T-cell (primary cell): Measurements from ENCODE around the gene MRAP. TPM values are rescaled to one million over a fixed set of nuclear protein-coding genes. Genes with fewer than 3 reads are reported as not detected.
"Not testable (repeated sequence)": the region's sequence is repeated elsewhere in the genome, so short reads cannot be mapped to it uniquely, and the experiment has no call there.

Source experiments
- ATAC-seq, 4 experiments: fragments of 200-7000 bp in 3 of 4; fragments of 150-1000 bp in 1 of 4; cut with Tn5 transposase; replicated peaks in 1 of 4; 1 replicate in 3 of 4; 2 replicates in 1 of 4; pipeline ENCODE4 v1.10.0; 2021; ENCODE audit warnings: moderate library complexity in 3 of 4, mild to moderate bottlenecking in 2 of 4, moderate number of reproducible peaks in 1 of 4
- CTCF ChIA-PET, 2 donors: fragments of 300-600 bp; sonication (Branson Sonifier 250); formaldehyde crosslinking; loops; one replicate each; lab custom pipeline; 2022; ENCODE audit warnings: antibody characterized with exemption in 2 of 2; lab: Charles Lee
- POLR2A ChIA-PET, 2 donors: fragments of 300-600 bp; sonication (Branson Sonifier 250); formaldehyde crosslinking; loops; one replicate each; lab custom pipeline; 2022; ENCODE audit warnings: antibody characterized with exemption in 2 of 2; lab: Charles Lee
- DNase-seq, 35 experiments: peaks; one replicate each; pipeline versions ENCODE4 v3.0.0 to v3.0.0-alpha.2; 2013 to 2023
- H3K27ac ChIP-seq: one replicate; pipeline ENCODE4 v1.5.1; 2013; ENCODE audit warnings: low read length
- H3K27me3 ChIP-seq, 2 experiments: replicated peaks in 1 of 2; 1 replicate in 1 of 2; 2 replicates in 1 of 2; pipeline versions ENCODE4 v1.6.1 to v1.7.0; 2013; ENCODE audit warnings: low read length in 1 of 2, mixed read lengths in 1 of 2; ENCODE audit not compliant: control insufficient read depth in 2 of 2, insufficient read depth in 2 of 2; ENCODE audit errors: extremely low read depth in 1 of 2
- H3K36me3 ChIP-seq, 2 donors: 1 replicate in 1 of 2; 2 replicates in 1 of 2; pipeline versions ENCODE4 v1.6.1 to v1.7.0; 2013; ENCODE audit warnings: low read length in 1 of 2; ENCODE audit not compliant: control insufficient read depth in 2 of 2, insufficient read depth in 1 of 2; ENCODE audit errors: extremely low read depth in 1 of 2
- H3K4me1 ChIP-seq, 2 experiments: 1 replicate in 1 of 2; 2 replicates in 1 of 2; pipeline versions ENCODE4 v1.6.1 to v1.7.0; 2013; ENCODE audit warnings: low read length in 2 of 2, mixed read lengths in 1 of 2; ENCODE audit not compliant: insufficient read depth in 2 of 2, control insufficient read depth in 1 of 2; ENCODE audit errors: extremely low read depth in 1 of 2
- H3K4me3 ChIP-seq, 2 donors: 1 replicate in 1 of 2; 2 replicates in 1 of 2; pipeline versions ENCODE4 v1.5.1 to v1.7.0; 2013; ENCODE audit warnings: mild to moderate bottlenecking in 2 of 2, low read length in 1 of 2, moderate library complexity in 1 of 2; ENCODE audit not compliant: control insufficient read depth in 1 of 2; ENCODE audit errors: extremely low read depth in 1 of 2
- H3K9me3 ChIP-seq: 2 replicates; pipeline ENCODE4 v1.7.0; 2013
- H3K27ac Mint-ChIP-seq, 2 donors: one replicate each; pipeline ENCODE4 v1.8.0; 2020 to 2021; ENCODE audit warnings: mild to moderate bottlenecking in 2 of 2, mixed read lengths in 2 of 2
- H3K27me3 Mint-ChIP-seq, 2 donors: one replicate each; pipeline ENCODE4 v1.8.0; 2021 to 2022; ENCODE audit warnings: mixed read lengths in 2 of 2
- H3K36me3 Mint-ChIP-seq: one replicate; pipeline ENCODE4 v1.8.0; 2021; ENCODE audit warnings: mixed read lengths
- H3K4me1 Mint-ChIP-seq, 3 donors: one replicate each; pipeline ENCODE4 v1.8.0; 2020 to 2022; ENCODE audit warnings: mixed read lengths in 3 of 3, mild to moderate bottlenecking in 1 of 3
- H3K4me3 Mint-ChIP-seq, 3 donors: one replicate each; pipeline ENCODE4 v1.8.0; 2020 to 2022; ENCODE audit warnings: mild to moderate bottlenecking in 3 of 3, mixed read lengths in 3 of 3, moderate library complexity in 3 of 3
- H3K9me3 Mint-ChIP-seq, 3 donors: one replicate each; pipeline ENCODE4 v1.8.0; 2020 to 2022; ENCODE audit warnings: mixed read lengths in 3 of 3
- WGBS: methylation state at CpG from one replicate; pipeline ENCODE4 v1.1.5; 2013; ENCODE audit warnings: missing lambda C conversion rate; ENCODE audit not compliant: insufficient coverage; 5-methylcytosine and 5-hydroxymethylcytosine counted together
- total RNA-seq, 35 experiments: library from RNA in 6 of 35; stranded (reverse) in 6 of 35; fragments of 120-200 nt in 1 of 35; gene quantifications; one replicate each; pipeline versions ENCODE4 v1.2.1 to v1.2.4 and lab custom pipeline; 2013 to 2026

Gene MRAP
- total RNA-seq, 5 donors from 2014 or later (not counting 1 experiment from before 2014, with no cell fraction given), result not detected

DNA sequence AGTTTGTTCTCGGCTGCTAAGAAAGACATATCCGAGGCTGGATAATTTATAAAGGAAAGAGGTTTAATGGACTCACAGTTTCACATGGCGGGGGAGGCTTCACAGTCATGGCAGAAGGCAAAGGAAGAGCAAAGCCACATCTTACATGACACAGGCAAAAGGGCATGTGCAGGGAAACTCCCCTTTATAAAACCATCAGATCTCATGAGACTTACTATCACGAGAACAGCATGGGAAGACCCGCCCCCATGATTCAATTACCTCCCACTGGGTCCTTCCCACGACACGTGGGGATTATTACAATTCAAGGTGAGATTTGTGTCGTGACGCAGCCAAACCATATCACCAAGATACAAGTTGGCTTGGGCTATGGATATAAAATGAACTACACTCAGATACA is 12.3 kb downstream of the MRAP start:
- H3K36me3 ChIP-seq, result peaks cover 19 to 26% of the 10 kb centered on the region in 2 donors
- peaks cover 42% of the 10 kb centered on the region for H3K36me3 Mint-ChIP-seq
- H3K4me3 Mint-ChIP-seq, DNase-seq, H3K27me3 ChIP-seq, H3K27ac ChIP-seq, H3K4me3 ChIP-seq, H3K4me1 Mint-ChIP-seq, H3K27ac Mint-ChIP-seq, ATAC-seq, H3K9me3 ChIP-seq, POLR2A ChIA-PET, H3K27me3 Mint-ChIP-seq, H3K9me3 Mint-ChIP-seq, CTCF ChIA-PET, H3K4me1 ChIP-seq: not testable (repeated sequence)
- WGBS, result 67% methylated on average over 3 of the region's 9 CpGs

DNA sequence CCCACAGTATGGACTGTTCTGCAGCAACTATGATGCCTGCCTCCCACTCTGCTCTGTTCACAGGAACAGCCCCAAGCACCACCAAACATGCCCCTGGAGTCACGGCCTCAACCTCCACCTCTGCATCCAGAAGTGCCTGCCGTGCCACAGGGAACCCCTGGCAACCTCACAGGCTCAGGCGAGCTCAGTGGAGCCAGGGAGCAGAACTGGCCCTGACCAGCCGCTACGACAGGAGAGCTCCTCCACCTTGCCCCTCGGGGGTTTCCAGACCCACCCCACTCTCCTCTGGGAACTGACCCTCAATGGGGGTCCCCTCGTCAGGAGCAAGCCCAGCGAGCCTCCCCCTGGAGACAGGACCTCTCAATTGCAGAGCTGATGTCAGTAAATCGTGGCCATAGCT is 13.0 kb downstream of the MRAP start:
- Histone ChIP-seq H3K36me3 (peaks cover 25 to 33% of the 10 kb centered on the region in 2 donors), H3K4me1 (no peaks in the 10 kb centered on the region), H3K9me3 (no peaks in the 10 kb centered on the region), H3K4me3 (no peak overlapping the region), H3K27ac (no peak overlapping the region), H3K27me3 (no peaks in the 10 kb centered on the region)
- ChIA-PET CTCF (no interaction called here), POLR2A (no interaction called here)
- 97% methylated on average over 8 of the region's 9 CpGs for WGBS
- Mint-ChIP-seq H3K9me3 (no peaks in the 10 kb centered on the region), H3K27ac (peak overlapping the region in 1 of 2 donors; percentile 6), H3K27me3 (no peaks in the 10 kb centered on the region), H3K4me3 (no peak overlapping the region), H3K4me1 (no peaks in the 10 kb centered on the region), H3K36me3 (peaks cover 38% of the 10 kb centered on the region)
- DNase-seq, result no peak
- no peak for ATAC-seq

DNA sequence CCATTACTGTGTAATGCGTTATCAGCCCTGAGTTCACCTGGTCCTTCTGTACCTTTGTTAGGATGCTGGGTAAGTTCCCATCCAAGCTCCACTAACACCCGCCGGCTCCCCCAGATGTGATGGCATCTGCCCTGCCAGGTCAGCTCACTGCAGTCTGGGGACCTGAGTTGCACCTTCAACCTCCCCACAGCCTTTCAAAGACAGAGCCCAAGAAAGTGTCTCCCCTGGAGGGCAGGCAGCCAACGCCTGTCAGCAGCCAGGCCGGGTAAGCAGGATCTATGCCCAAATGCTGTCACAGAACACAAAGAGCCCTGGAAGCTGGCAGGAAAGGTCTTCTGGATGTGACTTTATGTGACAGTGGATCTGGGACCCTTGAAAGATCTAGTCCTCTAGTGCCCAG is 13.7 kb downstream of the MRAP start:
- POLR2A ChIA-PET, result no interaction called here
- Mint-ChIP-seq H3K9me3 (no peaks in the 10 kb centered on the region), H3K27ac (no peak overlapping the region), H3K27me3 (no peaks in the 10 kb centered on the region), H3K4me1 (no peaks in the 10 kb centered on the region), H3K36me3 (peaks cover 36% of the 10 kb centered on the region), H3K4me3 (no peak overlapping the region)
- H3K4me1 ChIP-seq, result no peaks in the 10 kb centered on the region
- ATAC-seq (no peak), DNase-seq (no peak)
- 96% methylated on average over 4 of the region's 5 CpGs for WGBS
- no peaks in the 10 kb centered on the region for H3K9me3 ChIP-seq
- CTCF ChIA-PET, result no interaction called here
- no peak overlapping the region for H3K4me3 ChIP-seq
- H3K27me3 ChIP-seq, result no peaks in the 10 kb centered on the region
- no peak overlapping the region for H3K27ac ChIP-seq
- peaks cover 28 to 40% of the 10 kb centered on the region in 2 donors for H3K36me3 ChIP-seq

DNA sequence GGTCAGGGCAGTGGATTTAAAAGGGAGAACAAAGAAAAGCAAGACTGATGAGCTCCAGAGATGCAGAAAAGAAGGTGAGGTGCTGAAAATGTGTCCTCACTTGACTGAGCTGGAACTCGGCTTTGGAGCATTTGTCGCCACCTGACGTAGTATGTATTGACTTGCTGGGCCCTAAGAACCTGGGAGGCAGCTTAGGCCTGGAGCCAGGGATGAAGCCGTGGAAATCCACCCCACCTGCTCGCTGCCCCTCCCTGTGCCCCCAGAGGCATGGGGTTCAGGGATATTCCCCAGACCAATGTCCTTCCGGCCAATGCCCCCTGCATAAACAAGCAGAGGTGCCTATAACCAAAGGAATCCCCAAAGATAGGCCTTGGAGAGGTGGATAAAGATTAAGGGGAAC is 14.3 kb downstream of the MRAP start:
- no peak overlapping the region for H3K4me3 Mint-ChIP-seq
- H3K4me3 ChIP-seq, result no peak overlapping the region
- DNase-seq (no peak), ATAC-seq (no peak)
- no peaks in the 10 kb centered on the region for H3K27me3 ChIP-seq
- peaks cover 40% of the 10 kb centered on the region for H3K36me3 Mint-ChIP-seq
- WGBS, result 100% methylated on average over 4 of the region's 6 CpGs
- H3K4me1 Mint-ChIP-seq, result no peaks in the 10 kb centered on the region
- no peak overlapping the region for H3K27ac Mint-ChIP-seq
- ChIA-PET POLR2A (no interaction called here), CTCF (no interaction called here)
- H3K36me3 ChIP-seq, result peaks cover 28 to 46% of the 10 kb centered on the region in 2 donors
- no peaks in the 10 kb centered on the region for H3K27me3 Mint-ChIP-seq
- no peaks in the 10 kb centered on the region for H3K4me1 ChIP-seq
- H3K27ac ChIP-seq, result no peak overlapping the region
- H3K9me3 Mint-ChIP-seq, result no peaks in the 10 kb centered on the region
- H3K9me3 ChIP-seq, result no peaks in the 10 kb centered on the region

DNA sequence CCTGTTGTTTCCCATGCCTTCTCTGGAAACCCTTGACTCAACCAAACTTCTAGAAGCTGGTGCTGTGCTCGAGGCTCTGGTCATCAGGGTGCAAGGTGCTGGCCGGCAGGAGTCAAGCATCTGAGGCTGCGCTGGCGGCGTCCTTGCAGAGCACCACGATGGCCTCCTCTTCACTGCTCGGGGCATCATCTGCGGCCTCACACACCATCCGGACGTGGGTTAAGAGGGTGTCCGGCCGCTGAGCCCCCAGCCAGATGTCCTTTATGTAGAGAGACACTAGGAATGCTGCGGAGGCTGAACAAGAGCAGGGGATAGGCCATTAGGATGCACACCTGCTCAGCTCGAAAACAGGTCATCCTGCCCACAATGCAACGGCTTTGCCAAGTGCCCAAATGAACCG is 16.2 kb downstream of the MRAP start:
- ChIA-PET POLR2A (no interaction called here), CTCF (no interaction called here)
- 96% methylated on average over 14 of the region's 16 CpGs for WGBS

DNA sequence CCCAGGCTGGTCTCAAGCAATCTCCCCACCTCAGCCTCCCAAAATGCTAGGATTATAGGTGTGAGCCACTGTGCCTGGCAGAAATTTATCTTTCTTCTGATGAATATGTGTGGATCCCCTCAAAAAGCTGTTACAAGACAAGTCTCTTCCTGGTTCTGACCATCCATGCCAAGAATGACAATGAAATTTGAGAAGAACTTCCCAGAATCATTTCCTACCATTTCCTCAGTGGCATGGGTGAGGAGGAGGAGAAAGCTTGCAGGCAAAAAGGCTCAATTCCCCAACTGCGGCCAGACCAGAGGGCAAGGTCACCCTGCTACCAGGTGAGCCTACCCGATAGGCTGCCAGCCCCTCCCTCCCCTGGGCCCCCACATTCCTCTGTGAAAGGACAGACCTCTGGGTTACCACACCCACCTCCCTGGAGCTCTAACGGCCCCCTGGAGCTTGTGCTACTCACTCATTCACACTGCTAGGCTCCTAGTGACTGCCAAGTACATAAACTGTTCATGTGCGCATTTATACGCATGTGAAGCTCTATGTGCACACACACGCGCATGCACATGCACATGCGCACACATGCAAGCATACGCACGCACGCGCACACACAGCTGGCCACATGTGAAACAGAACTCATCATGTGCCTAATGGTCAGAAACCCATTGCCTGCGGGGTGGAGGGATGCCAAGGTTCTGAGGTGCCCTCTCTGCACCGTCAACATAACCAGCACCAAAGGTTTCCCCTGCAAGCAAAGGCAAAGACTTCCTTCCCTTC is 17.0 kb downstream of the MRAP start:
- Mint-ChIP-seq H3K4me1 (no peaks in the 10 kb centered on the region), H3K27ac (no peak overlapping the region), H3K36me3 (peaks cover 64% of the 10 kb centered on the region), H3K9me3 (no peaks in the 10 kb centered on the region), H3K4me3 (no peak overlapping the region), H3K27me3 (no peaks in the 10 kb centered on the region)
- Histone ChIP-seq H3K27me3 (no peaks in the 10 kb centered on the region), H3K4me3 (no peak overlapping the region), H3K9me3 (no peaks in the 10 kb centered on the region), H3K27ac (no peak overlapping the region), H3K4me1 (no peaks in the 10 kb centered on the region), H3K36me3 (peaks cover 37 to 66% of the 10 kb centered on the region in 2 donors)
- ChIA-PET POLR2A (no interaction called here), CTCF (interaction anchor here in 1 of 2 donors (0.6 kb wide), 1 partner anchor 424 kb away, joined by 3 read pairs; no protein-coding TSS in a partner anchor)
- 97% methylated on average over 13 of the region's 14 CpGs for WGBS
- ATAC-seq (no peak), DNase-seq (no peak)

More for the DNA sequence above, 16.2 kb downstream of the MRAP start:
- Histone ChIP-seq H3K4me1 (no peaks in the 10 kb centered on the region), H3K36me3 (peaks cover 32 to 57% of the 10 kb centered on the region in 2 donors), H3K9me3 (no peaks in the 10 kb centered on the region), H3K27me3 (no peaks in the 10 kb centered on the region), H3K27ac (no peak overlapping the region), H3K4me3 (no peak overlapping the region)
- no peak for ATAC-seq
- Mint-ChIP-seq H3K4me1 (no peaks in the 10 kb centered on the region), H3K27ac (no peak overlapping the region), H3K4me3 (no peak overlapping the region), H3K27me3 (no peaks in the 10 kb centered on the region), H3K9me3 (no peaks in the 10 kb centered on the region), H3K36me3 (peaks cover 55% of the 10 kb centered on the region)
- DNase-seq, result no peak
